HTR-8/SVneo (cell line): ENCODE results near the gene MYCBPAP.

Experiments
- DNase-seq: peaks from one replicate; pipeline ENCODE4 v3.0.0; 2011; ENCODE audit warnings: low spot score, mixed read lengths; ENCODE audit not compliant: insufficient read length
- FAIRE-seq: peaks from 2 replicates; lab custom pipeline; 2011; peaks lifted over from hg19 to GRCh38; lab: Jason Lieb, UNC

The MYCBPAP gene

GRCh38 chr17:50507871-50508572 is at the start of gene MYCBPAP:
TSS of gene MYCBPAP (plus strand) at chr17:50508439. CDS start at chr17:50508675, 236 bp downstream.
- no peak for FAIRE-seq
- DNase-seq = peak; percentile 59

GRCh38 chr17:50458701-50459676 is 49.2 kb upstream of the MYCBPAP start:
- no peak for DNase-seq
- FAIRE-seq = no peak

- FAIRE-seq = no peak
- no peak for DNase-seq
These were observed 48.5 kb upstream of the MYCBPAP start for GRCh38 chr17:50459756-50460155.

GRCh38 chr17:50460831-50461526 is 47.3 kb upstream of the MYCBPAP start:
- DNase-seq = no peak
- FAIRE-seq = no peak

- FAIRE-seq = peak; percentile 42
- no peak for DNase-seq
These were observed 46.6 kb upstream of the MYCBPAP start for GRCh38 chr17:50461550-50462132.

- DNase-seq (no peak), FAIRE-seq (no peak)
These were observed 45.8 kb upstream of the MYCBPAP start for GRCh38 chr17:50462446-50462845.

- FAIRE-seq (no peak), DNase-seq (no peak)
These were observed 44.1 kb upstream of the MYCBPAP start for GRCh38 chr17:50464121-50464520.

GRCh38 chr17:50464736-50465135 is 43.5 kb upstream of the MYCBPAP start:
- DNase-seq (no peak), FAIRE-seq (no peak)

GRCh38 chr17:50465171-50465570 is 43.1 kb upstream of the MYCBPAP start:
- DNase-seq (no peak), FAIRE-seq (peak; percentile 23)

GRCh38 chr17:50465635-50466034 is 42.6 kb upstream of the MYCBPAP start:
- FAIRE-seq (no peak), DNase-seq (no peak)

GRCh38 chr17:50466371-50467113 is 41.7 kb upstream of the MYCBPAP start:
- DNase-seq (no peak), FAIRE-seq (no peak)

- FAIRE-seq (no peak), DNase-seq (no peak)
These were observed 41.0 kb upstream of the MYCBPAP start for GRCh38 chr17:50467114-50467854.

GRCh38 chr17:50467855-50468303 is 40.4 kb upstream of the MYCBPAP start:
- no peak for FAIRE-seq
- no peak for DNase-seq

- FAIRE-seq (no peak), DNase-seq (no peak)
These were observed 39.7 kb upstream of the MYCBPAP start, which contains the start of gene CHAD for GRCh38 chr17:50468304-50469207. TSS of gene CHAD (minus strand) at chr17:50468880. CDS start at chr17:50468813, 67 bp downstream.

GRCh38 chr17:50469208-50469605 is 39.0 kb upstream of the MYCBPAP start:
- no peak for FAIRE-seq
- DNase-seq = no peak

- FAIRE-seq = no peak
- no peak for DNase-seq
These were observed 38.5 kb upstream of the MYCBPAP start for GRCh38 chr17:50469671-50470305.

GRCh38 chr17:50470426-50470825 is 37.8 kb upstream of the MYCBPAP start:
- DNase-seq (no peak), FAIRE-seq (no peak)
